ENCODE results near the gene PSENEN.

The PSENEN gene

DNA sequence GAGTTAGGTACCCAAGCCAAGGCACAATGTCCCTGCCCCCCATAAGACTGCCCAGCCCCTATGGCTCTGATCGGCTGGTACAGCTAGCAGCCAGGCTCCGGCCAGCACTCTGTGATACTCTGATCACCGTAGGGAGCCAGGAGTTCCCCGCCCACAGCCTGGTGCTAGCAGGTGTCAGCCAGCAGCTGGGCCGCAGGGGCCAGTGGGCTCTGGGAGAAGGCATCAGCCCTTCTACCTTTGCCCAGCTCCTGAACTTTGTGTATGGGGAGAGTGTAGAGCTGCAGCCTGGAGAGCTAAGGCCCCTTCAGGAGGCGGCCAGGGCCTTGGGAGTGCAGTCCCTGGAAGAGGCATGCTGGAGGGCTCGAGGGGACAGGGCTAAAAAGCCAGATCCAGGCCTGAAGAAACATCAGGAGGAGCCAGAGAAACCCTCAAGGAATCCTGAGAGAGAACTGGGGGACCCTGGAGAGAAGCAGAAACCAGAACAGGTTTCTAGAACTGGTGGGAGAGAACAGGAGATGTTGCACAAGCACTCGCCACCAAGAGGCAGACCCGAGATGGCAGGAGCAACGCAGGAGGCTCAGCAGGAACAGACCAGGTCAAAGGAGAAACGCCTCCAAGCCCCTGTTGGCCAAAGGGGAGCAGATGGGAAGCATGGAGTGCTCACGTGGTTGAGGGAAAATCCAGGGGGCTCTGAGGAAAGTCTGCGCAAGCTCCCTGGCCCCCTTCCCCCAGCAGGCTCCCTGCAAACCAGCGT lies 30.7 kb upstream of the PSENEN start:
- Mint-ChIP-seq H3K27ac (peak overlapping the region; percentile 93 to 94), H3K4me1 (ENCODE audit: low read depth in 2 of 2) (peaks cover 56 to 63% of the 10 kb centered on the region in 2 donors), H3K9me3 (no peaks in the 10 kb centered on the region), H3K27me3 (peaks cover 0 to 7% of the 10 kb centered on the region in 2 donors), H3K36me3 (ENCODE audit: insufficient read depth) (peaks cover 18% of the 10 kb centered on the region), H3K4me3 (peak overlapping the region; percentile 78 to 89)
- DNase-seq = no peak
- no peak for ATAC-seq (replicated peaks)

DNA sequence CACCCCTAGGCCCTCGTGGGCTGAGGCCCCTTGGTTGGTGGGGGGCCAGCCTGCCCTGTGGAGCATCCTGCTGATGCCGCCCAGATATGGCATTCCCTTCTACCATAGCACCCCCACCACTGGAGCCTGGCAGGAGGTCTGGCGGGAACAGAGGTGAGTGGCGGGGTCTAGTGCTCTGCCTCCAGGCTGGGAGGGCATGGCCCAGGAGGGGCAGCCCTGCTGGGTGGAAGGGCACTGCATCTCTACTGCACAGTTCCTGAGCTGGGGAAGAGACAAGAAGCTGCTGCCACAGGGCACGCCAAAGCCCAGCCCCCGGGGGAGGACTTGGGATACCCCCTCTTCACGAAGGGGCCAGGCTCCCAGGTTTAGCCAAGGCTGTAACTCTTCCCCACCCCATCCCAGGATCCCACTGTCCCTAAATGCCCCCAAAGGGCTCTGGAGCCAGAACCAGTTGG lies 30.1 kb upstream of the PSENEN start:
- H3K4me3 Mint-ChIP-seq = peak overlapping the region in 1 of 2 donors; percentile 89
- peaks cover 58 to 63% of the 10 kb centered on the region in 2 donors for H3K4me1 Mint-ChIP-seq (ENCODE audit: low read depth in 2 of 2)
- no peaks in the 10 kb centered on the region for H3K9me3 Mint-ChIP-seq
- peak overlapping the region; percentile 91 to 96 for H3K27ac Mint-ChIP-seq
- peaks cover 0 to 7% of the 10 kb centered on the region in 2 donors for H3K27me3 Mint-ChIP-seq
- H3K36me3 Mint-ChIP-seq (ENCODE audit: insufficient read depth) = peaks cover 22% of the 10 kb centered on the region
- DNase-seq (no peak), ATAC-seq (replicated peaks) (no peak)

DNA sequence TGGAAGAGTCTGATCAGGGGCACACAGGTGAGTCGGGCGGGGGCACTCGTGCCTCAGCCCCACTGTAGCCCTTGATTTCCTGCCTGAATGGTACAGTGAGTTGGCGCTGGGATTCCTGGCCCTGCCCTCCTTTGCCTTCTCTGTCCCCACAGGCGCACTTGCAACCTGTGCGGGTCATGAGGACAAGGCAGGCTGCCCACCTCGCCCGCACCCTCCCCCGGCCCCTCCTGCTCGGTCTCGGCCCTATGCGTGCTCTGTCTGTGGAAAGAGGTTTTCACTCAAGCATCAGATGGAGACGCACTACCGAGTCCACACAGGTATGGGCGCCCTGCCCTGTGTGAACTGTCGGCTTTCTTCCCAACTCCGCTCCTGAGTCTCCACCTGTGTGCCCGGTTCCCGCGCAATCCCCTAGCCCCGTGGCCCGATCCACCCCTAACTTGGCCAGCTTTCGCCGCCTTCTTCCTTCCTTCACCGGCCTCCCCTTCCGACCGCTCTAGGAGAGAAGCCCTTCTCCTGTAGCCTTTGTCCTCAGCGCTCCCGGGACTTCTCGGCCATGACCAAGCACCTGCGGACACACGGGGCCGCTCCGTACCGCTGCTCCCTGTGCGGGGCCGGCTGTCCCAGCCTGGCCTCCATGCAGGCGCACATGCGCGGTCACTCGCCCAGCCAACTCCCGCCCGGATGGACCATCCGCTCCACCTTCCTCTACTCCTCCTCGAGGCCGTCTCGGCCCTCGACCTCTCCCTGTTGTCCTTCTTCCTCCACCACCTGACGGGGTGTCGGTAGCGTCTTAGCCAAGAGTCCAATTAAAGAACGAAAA lies 29.3 kb upstream of the PSENEN start:
- ATAC-seq (replicated peaks) = no peak
- H3K27ac Mint-ChIP-seq = peak overlapping the region; percentile 91 to 96
- H3K9me3 Mint-ChIP-seq = no peaks in the 10 kb centered on the region
- peaks cover 28% of the 10 kb centered on the region for H3K36me3 Mint-ChIP-seq (ENCODE audit: insufficient read depth)
- DNase-seq = no peak
- H3K27me3 Mint-ChIP-seq = peaks cover 0 to 7% of the 10 kb centered on the region in 2 donors
- peak overlapping the region; percentile 89 to 91 for H3K4me3 Mint-ChIP-seq
- H3K4me1 Mint-ChIP-seq (ENCODE audit: low read depth in 2 of 2) = peaks cover 55 to 61% of the 10 kb centered on the region in 2 donors

DNA sequence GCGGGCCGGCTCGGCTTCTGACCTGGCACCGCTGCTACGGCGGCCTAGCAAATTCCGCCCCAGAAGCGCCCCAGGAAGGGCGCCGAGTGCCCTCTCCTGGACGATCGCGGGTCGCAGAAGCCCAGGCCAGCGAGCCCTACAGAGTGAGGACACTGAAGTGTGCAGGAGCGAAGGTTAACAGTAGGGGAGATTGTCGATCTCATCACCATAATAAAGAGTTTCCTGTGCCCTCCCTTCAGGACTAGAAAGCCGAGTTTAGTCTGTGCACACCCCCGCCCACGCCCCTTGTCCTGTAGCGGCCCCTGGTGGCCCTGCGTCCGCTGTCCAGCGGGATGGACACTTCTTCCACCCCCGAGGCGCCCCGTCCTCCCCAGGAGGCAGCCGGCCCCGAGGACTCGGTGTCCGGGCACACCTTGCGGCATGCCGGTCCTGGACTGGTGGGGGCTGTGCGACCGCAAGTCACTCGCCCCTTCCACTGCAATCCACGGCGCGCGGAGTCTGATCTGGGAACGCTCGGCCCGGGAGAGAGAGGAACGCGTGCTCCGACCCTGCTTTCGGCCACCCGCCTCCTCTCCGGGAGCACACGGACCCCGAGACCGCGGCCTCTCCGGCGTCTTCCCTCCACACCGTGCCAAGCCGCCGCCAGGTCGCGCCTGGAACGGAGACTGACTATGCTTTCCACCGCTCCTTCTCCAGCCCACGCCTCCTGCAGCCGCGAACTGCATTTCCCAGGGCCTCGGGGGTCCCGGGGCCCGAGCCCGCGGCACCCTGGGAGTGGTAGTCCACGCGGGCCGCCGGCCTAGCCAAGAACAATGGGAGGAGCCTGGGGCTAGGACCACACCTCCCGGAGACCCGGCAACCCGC lies 28.4 kb upstream of the PSENEN start:
- ATAC-seq (replicated peaks) = peak; percentile 81
- H3K27ac Mint-ChIP-seq = peak overlapping the region; percentile 91 to 96
- H3K27me3 Mint-ChIP-seq = peaks cover 0 to 7% of the 10 kb centered on the region in 2 donors
- peak overlapping the region; percentile 89 to 91 for H3K4me3 Mint-ChIP-seq
- peaks cover 37% of the 10 kb centered on the region for H3K36me3 Mint-ChIP-seq (ENCODE audit: insufficient read depth)
- peaks cover 51 to 62% of the 10 kb centered on the region in 2 donors for H3K4me1 Mint-ChIP-seq (ENCODE audit: low read depth in 2 of 2)
- peak; percentile 92 to 96 (median 94) for DNase-seq
- no peaks in the 10 kb centered on the region for H3K9me3 Mint-ChIP-seq

DNA sequence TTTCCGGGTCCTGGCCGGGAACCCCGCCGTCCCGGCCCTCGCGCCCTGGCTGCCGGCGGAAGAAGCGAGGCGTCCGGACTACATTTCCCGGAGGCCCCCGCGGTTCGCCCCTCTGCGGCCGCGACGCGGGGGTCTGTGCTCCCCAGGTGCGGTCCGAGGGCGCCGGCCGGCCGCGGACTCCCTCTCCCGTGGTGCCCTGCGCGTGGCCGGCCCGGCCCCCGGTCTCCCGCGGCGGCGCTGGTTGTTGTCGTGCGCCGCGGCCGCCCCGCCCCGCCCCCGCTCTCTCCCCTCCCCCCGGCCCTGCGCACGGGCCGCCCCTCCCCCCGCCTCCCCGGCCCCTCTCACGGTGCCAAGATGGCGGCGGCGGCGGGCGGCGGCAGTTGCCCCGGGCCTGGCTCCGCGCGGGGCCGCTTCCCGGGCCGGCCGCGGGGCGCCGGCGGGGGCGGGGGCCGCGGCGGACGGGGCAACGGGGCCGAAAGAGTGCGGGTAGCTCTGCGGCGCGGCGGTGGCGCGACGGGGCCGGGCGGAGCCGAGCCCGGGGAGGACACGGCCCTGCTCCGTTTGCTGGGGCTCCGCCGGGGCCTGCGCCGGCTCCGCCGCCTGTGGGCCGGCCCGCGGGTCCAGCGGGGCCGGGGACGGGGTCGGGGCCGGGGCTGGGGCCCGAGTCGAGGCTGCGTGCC lies 27.6 kb upstream of the PSENEN start, which contains the start of gene KMT2B:
Gene KMT2B, plus strand, starts transcription at position 339 of the 680 bp plus-strand sequence. Its CDS starts 16 bp downstream, at position 355.
- Mint-ChIP-seq H3K27me3 (peaks cover 0 to 7% of the 10 kb centered on the region in 2 donors), H3K4me3 (peak within 1 kb of the TSS; percentile 89 to 91), H3K27ac (peak within 1 kb of the TSS; percentile 91 to 96), H3K36me3 (ENCODE audit: insufficient read depth) (peaks cover 44% of the 10 kb centered on the region), H3K9me3 (no peaks in the 10 kb centered on the region), H3K4me1 (ENCODE audit: low read depth in 2 of 2) (peaks cover 48 to 54% of the 10 kb centered on the region in 2 donors)
- no peak for DNase-seq
- ATAC-seq (replicated peaks) = peak; percentile 33

DNA sequence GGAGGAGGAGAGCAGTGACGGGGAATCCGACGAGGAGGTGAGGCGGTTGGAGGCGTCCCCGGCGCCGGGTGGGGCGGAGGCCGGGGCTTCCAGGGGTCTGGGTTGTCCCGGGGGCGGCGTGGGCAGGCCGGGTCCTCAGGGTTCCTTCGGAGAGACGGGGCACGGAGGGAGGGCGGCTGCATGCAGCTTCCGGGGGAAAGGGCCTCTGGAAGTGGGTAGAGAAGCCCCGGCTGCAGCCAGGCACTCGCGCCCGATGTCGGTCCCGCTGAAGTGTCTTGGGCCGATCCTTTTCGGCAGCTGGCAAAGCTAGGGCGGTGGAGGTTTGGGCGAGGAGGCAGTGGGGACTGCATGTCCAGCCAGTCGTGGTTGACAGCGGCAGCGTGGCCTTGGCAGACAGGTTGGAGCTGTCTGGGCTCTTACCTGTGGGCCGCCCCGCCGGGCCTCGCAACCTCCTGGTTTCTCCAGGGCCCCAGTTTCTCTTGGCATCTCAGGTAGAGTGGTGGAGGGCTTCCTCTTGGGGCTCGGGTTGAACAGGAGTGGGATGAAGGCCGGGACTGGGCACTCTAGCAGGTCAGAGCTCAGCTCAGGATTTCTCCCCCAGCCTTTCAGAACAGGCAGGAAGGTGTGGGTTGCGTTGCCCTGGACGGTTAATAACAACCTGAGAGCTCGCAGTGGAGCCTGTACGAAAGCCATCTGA lies 27.0 kb upstream of the PSENEN start:
- Mint-ChIP-seq H3K36me3 (ENCODE audit: insufficient read depth) (peaks cover 48% of the 10 kb centered on the region), H3K4me1 (ENCODE audit: low read depth in 2 of 2) (peaks cover 41 to 47% of the 10 kb centered on the region in 2 donors), H3K27me3 (peaks cover 0 to 5% of the 10 kb centered on the region in 2 donors), H3K9me3 (no peaks in the 10 kb centered on the region), H3K4me3 (peak overlapping the region; percentile 86 to 87), H3K27ac (peak overlapping the region; percentile 72 to 89)
- peak in 2 of 3 experiments; percentile 27 to 38 for DNase-seq
- no peak for ATAC-seq (replicated peaks)

DNA sequence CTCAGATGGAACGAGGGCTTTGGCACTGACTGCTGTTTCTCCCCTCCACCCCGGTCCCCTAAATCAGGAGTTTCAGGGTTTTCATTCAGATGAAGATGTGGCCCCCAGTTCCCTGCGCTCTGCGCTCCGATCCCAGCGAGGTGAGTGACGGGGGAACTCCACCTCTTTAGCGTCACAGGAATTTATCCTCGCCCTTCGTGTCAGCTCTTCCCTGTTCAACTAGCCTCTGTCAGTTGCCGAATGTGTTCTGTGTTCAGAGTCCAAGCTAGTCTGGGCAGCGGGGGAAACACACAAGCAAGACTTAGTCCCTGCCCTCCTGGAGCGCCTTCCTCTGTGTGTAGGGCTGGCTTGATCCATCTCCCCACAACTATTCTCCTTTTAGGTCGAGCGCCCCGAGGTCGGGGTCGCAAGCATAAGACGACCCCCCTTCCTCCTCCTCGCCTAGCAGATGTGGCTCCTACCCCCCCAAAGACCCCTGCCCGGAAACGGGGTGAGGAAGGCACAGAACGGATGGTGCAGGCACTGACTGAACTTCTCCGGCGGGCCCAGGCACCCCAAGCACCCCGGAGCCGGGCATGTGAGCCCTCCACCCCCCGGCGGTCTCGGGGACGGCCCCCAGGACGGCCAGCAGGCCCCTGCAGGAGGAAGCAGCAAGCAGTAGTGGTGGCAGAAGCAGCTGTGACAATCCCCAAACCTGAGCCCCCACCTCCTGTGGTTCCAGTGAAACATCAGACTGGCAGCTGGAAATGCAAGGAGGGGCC lies 25.9 kb upstream of the PSENEN start:
- DNase-seq (no peak), ATAC-seq (replicated peaks) (no peak)
- Mint-ChIP-seq H3K27ac (peak overlapping the region in 1 of 2 donors; percentile 62), H3K4me3 (peak overlapping the region; percentile 86 to 87), H3K9me3 (no peaks in the 10 kb centered on the region), H3K36me3 (ENCODE audit: insufficient read depth) (peaks cover 53% of the 10 kb centered on the region), H3K4me1 (ENCODE audit: low read depth in 2 of 2) (peaks cover 31 to 36% of the 10 kb centered on the region in 2 donors), H3K27me3 (no peaks in the 10 kb centered on the region)

DNA sequence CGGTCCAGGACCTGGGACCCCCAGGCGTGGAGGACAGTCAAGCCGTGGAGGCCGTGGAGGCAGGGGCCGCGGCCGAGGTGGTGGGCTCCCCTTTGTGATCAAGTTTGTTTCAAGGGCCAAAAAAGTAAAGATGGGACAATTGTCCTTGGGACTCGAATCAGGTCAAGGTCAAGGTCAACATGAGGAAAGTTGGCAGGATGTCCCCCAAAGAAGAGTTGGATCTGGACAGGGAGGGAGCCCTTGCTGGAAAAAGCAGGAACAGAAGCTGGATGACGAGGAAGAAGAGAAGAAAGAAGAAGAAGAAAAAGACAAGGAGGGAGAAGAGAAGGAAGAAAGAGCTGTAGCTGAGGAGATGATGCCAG lies 25.3 kb upstream of the PSENEN start:
- H3K4me1 Mint-ChIP-seq (ENCODE audit: low read depth in 2 of 2) = peaks cover 26 to 32% of the 10 kb centered on the region in 2 donors
- peaks cover 56% of the 10 kb centered on the region for H3K36me3 Mint-ChIP-seq (ENCODE audit: insufficient read depth)
- H3K27ac Mint-ChIP-seq = no peak overlapping the region
- no peak for ATAC-seq (replicated peaks)
- DNase-seq = no peak
- H3K9me3 Mint-ChIP-seq = no peaks in the 10 kb centered on the region
- H3K4me3 Mint-ChIP-seq = no peak overlapping the region
- H3K27me3 Mint-ChIP-seq = no peaks in the 10 kb centered on the region

DNA sequence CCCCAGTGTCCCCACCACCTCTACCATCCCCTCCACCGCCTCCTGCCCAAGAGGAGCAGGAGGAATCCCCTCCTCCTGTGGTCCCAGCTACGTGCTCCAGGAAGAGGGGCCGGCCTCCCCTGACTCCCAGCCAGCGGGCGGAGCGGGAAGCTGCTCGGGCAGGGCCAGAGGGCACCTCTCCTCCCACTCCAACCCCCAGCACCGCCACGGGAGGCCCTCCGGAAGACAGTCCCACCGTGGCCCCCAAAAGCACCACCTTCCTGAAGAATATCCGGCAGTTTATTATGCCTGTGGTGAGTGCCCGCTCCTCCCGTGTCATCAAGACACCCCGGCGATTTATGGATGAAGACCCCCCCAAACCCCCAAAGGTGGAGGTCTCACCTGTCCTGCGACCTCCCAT lies 24.8 kb upstream of the PSENEN start:
- Mint-ChIP-seq H3K36me3 (ENCODE audit: insufficient read depth) (peaks cover 61% of the 10 kb centered on the region), H3K27ac (no peak overlapping the region), H3K27me3 (no peaks in the 10 kb centered on the region), H3K4me1 (ENCODE audit: low read depth in 2 of 2) (peaks cover 25 to 31% of the 10 kb centered on the region in 2 donors), H3K9me3 (no peaks in the 10 kb centered on the region), H3K4me3 (no peak overlapping the region)
- DNase-seq (no peak), ATAC-seq (replicated peaks) (no peak)

DNA sequence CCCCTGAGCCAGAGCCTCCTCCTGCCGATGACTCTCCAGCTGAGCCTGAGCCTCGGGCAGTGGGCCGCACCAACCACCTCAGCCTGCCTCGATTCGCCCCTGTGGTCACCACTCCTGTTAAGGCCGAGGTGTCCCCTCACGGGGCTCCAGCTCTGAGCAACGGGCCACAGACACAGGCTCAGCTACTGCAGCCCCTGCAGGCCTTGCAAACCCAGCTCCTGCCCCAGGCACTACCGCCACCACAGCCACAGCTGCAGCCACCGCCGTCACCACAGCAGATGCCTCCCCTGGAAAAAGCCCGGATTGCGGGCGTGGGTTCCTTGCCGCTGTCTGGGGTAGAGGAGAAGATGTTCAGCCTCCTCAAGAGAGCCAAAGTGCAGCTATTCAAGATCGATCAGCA lies 24.1 kb upstream of the PSENEN start:
- DNase-seq (no peak), ATAC-seq (replicated peaks) (no peak)
- Mint-ChIP-seq H3K36me3 (ENCODE audit: insufficient read depth) (peaks cover 66% of the 10 kb centered on the region), H3K27me3 (no peaks in the 10 kb centered on the region), H3K4me1 (ENCODE audit: low read depth in 2 of 2) (peaks cover 18 to 23% of the 10 kb centered on the region in 2 donors), H3K9me3 (no peaks in the 10 kb centered on the region), H3K27ac (no peak overlapping the region), H3K4me3 (peak overlapping the region; percentile 41 to 46)

DNA sequence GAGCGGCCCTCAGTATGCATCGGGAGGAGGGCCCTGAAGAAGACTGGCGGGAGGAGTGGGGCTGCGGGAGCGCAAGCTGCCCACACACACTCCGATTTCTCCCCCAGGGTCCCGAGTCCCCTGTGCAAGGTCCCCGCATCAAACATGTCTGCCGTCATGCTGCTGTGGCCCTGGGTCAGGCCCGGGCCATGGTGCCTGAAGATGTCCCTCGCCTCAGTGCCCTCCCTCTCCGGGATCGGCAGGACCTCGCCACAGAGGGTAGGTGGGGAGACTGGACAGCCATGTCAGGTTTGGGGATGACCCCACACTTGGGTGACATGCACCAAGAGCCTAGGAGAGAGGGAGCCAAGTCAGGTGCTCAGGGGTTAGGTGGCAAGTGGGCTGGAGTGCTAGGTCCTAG lies 23.0 kb upstream of the PSENEN start:
- no peaks in the 10 kb centered on the region for H3K27me3 Mint-ChIP-seq
- no peak for ATAC-seq (replicated peaks)
- no peak overlapping the region for H3K27ac Mint-ChIP-seq
- peaks cover 69% of the 10 kb centered on the region for H3K36me3 Mint-ChIP-seq (ENCODE audit: insufficient read depth)
- H3K4me3 Mint-ChIP-seq = no peak overlapping the region
- no peaks in the 10 kb centered on the region for H3K9me3 Mint-ChIP-seq
- DNase-seq = no peak
- H3K4me1 Mint-ChIP-seq (ENCODE audit: low read depth in 2 of 2) = peaks cover 12 to 19% of the 10 kb centered on the region in 2 donors
